MM.1S (cell line): ENCODE results near the gene EOLA1.

Experiments used
- DNase-seq: peaks from one replicate; pipeline ENCODE4 v3.0.0-alpha.2; 2015
- H2AFZ ChIP-seq: fragments of 300-600 bp; sonication (generic); 2 replicates; pipeline ENCODE4 v1.6.0; 2016; ENCODE audit warnings: antibody characterized with exemption, low read length
- H3F3A ChIP-seq: fragments of 300-600 bp; sonication (generic); 2 replicates; pipeline ENCODE4 v1.6.1; 2016; ENCODE audit warnings: mild to moderate bottlenecking, antibody characterized with exemption, low read length, moderate library complexity, mixed read lengths; ENCODE audit not compliant: insufficient read depth
- H3K27ac ChIP-seq: fragments of 300-600 bp; sonication (generic); 2 replicates; pipeline ENCODE4 v1.5.1; 2016; ENCODE audit warnings: mild to moderate bottlenecking, low read length
- H3K27me3 ChIP-seq: fragments of 300-600 bp; sonication (generic); replicated peaks from 2 replicates; pipeline ENCODE4 v1.6.0; 2016; ENCODE audit warnings: low read length; ENCODE audit not compliant: insufficient read depth
- H3K36me3 ChIP-seq: fragments of 300-600 bp; sonication (generic); replicated peaks from 2 replicates; pipeline ENCODE4 v1.6.1; 2016; ENCODE audit warnings: mild to moderate bottlenecking, low read length, mixed read lengths; ENCODE audit not compliant: insufficient read depth
- H3K4me1 ChIP-seq: fragments of 300-600 bp; sonication (generic); 2 replicates; pipeline ENCODE4 v1.6.1; 2016; ENCODE audit warnings: low read length, mixed read lengths
- H3K4me2 ChIP-seq: fragments of 300-600 bp; sonication (generic); 2 replicates; pipeline ENCODE4 v1.6.0; 2016; ENCODE audit warnings: low read depth, low read length
- H3K4me3 ChIP-seq: fragments of 300-600 bp; sonication (generic); 2 replicates; pipeline ENCODE4 v1.5.1; 2016; ENCODE audit warnings: low read length, mixed read lengths
- H3K79me2 ChIP-seq: fragments of 300-600 bp; sonication (generic); 2 replicates; pipeline ENCODE4 v1.6.1; 2016; ENCODE audit warnings: mixed run types, low read length, mixed read lengths
- H3K9ac ChIP-seq: fragments of 300-600 bp; sonication (generic); 2 replicates; pipeline ENCODE4 v1.6.1; 2016; ENCODE audit warnings: low read length, mixed read lengths
- H3K9me2 ChIP-seq: fragments of 300-600 bp; sonication (generic); replicated peaks from 2 replicates; pipeline ENCODE4 v1.6.1; 2016; ENCODE audit warnings: mild to moderate bottlenecking, low read length, mixed read lengths; ENCODE audit not compliant: insufficient read depth
- H3K9me3 ChIP-seq: fragments of 300-600 bp; sonication (generic); replicated peaks from 2 replicates; pipeline ENCODE4 v1.6.1; 2016; ENCODE audit warnings: mild to moderate bottlenecking, low read length, mixed read lengths; ENCODE audit not compliant: insufficient read depth
- H4K20me1 ChIP-seq: fragments of 300-600 bp; sonication (generic); 2 replicates; pipeline ENCODE4 v1.6.1; 2016; ENCODE audit warnings: mild to moderate bottlenecking, low read length, moderate library complexity, mixed read lengths; ENCODE audit not compliant: insufficient read depth
- CTCF ChIP-seq: fragments of 300-600 bp; sonication (generic); IDR thresholded peaks from 2 replicates; pipeline ENCODE4 v1.5.1; 2016; ENCODE audit warnings: antibody characterized with exemption, low read length, mixed read lengths
- EZH2 ChIP-seq: fragments of 300-600 bp; sonication (generic); optimal IDR thresholded peaks from 2 replicates; pipeline ENCODE3; 2017; ENCODE audit warnings: low read depth, mild to moderate bottlenecking, antibody characterized with exemption, low read length, mixed read lengths
- EZH2phosphoT487 ChIP-seq: fragments of 300-600 bp; sonication (generic); IDR thresholded peaks from 2 replicates; pipeline ENCODE4 v1.6.1; 2018; ENCODE audit warnings: antibody characterized with exemption, low read length

The EOLA1 gene

GRCh38 chrX:149506349-149506748 is 34.5 kb upstream of the EOLA1 start:
- H3K9me3 ChIP-seq = no peaks in the 10 kb centered on the region
- H3K79me2 ChIP-seq = peaks cover 17% of the 10 kb centered on the region
- no peak overlapping the region for H3K27ac ChIP-seq
- H4K20me1 ChIP-seq = no peaks in the 10 kb centered on the region
- no peaks in the 10 kb centered on the region for H3K9me2 ChIP-seq
- no peak overlapping the region for H3K9ac ChIP-seq
- H2AFZ ChIP-seq = no peak overlapping the region
- no peak for DNase-seq
- no peaks in the 10 kb centered on the region for H3K36me3 ChIP-seq
- no peaks in the 10 kb centered on the region for H3K27me3 ChIP-seq
- H3K4me2 ChIP-seq = no peak overlapping the region
- TF ChIP-seq EZH2phosphoT487 (no peak), EZH2 (no peak), CTCF (no peak)
- H3K4me3 ChIP-seq = no peak overlapping the region
- H3K4me1 ChIP-seq = peaks cover 19% of the 10 kb centered on the region
- H3F3A ChIP-seq = peaks cover 16% of the 10 kb centered on the region

- Histone ChIP-seq H4K20me1 (no peaks in the 10 kb centered on the region), H2AFZ (no peak overlapping the region), H3K4me2 (no peak overlapping the region), H3K79me2 (peaks cover 8% of the 10 kb centered on the region), H3K36me3 (no peaks in the 10 kb centered on the region), H3K4me3 (no peak overlapping the region), H3F3A (peaks cover 4% of the 10 kb centered on the region; the same call in 1 of the 2 replicates), H3K9me3 (no peaks in the 10 kb centered on the region), H3K27ac (no peak overlapping the region), H3K9ac (no peak overlapping the region), H3K4me1 (peaks cover 11% of the 10 kb centered on the region; the same call in 1 of the 2 replicates), H3K9me2 (no peaks in the 10 kb centered on the region), H3K27me3 (no peaks in the 10 kb centered on the region)
- TF ChIP-seq CTCF = no peak
- no peak for TF ChIP-seq EZH2phosphoT487
- no peak for TF ChIP-seq EZH2
- DNase-seq = no peak
These were observed 32.3 kb upstream of the EOLA1 start for GRCh38 chrX:149508467-149508866.

GRCh38 chrX:149510386-149510785 is 30.4 kb upstream of the EOLA1 start:
- H3K4me1 ChIP-seq = peaks cover 10% of the 10 kb centered on the region; the same call in 1 of the 2 replicates
- H3F3A ChIP-seq = no peaks in the 10 kb centered on the region
- no peaks in the 10 kb centered on the region for H3K9me3 ChIP-seq
- H3K4me3 ChIP-seq = no peak overlapping the region
- no peak for DNase-seq
- H3K9ac ChIP-seq = no peak overlapping the region
- H3K36me3 ChIP-seq = no peaks in the 10 kb centered on the region
- no peak overlapping the region for H2AFZ ChIP-seq
- no peak for TF ChIP-seq EZH2
- no peak for TF ChIP-seq EZH2phosphoT487
- peak; percentile 7; the same call in 1 of the 2 replicates for TF ChIP-seq CTCF
- H3K27ac ChIP-seq = no peak overlapping the region
- no peaks in the 10 kb centered on the region for H4K20me1 ChIP-seq
- no peaks in the 10 kb centered on the region for H3K9me2 ChIP-seq
- H3K4me2 ChIP-seq = no peak overlapping the region
- H3K79me2 ChIP-seq = no peaks in the 10 kb centered on the region
- H3K27me3 ChIP-seq = no peaks in the 10 kb centered on the region
